ENCODE results near the gene KCTD1.

DNA sequence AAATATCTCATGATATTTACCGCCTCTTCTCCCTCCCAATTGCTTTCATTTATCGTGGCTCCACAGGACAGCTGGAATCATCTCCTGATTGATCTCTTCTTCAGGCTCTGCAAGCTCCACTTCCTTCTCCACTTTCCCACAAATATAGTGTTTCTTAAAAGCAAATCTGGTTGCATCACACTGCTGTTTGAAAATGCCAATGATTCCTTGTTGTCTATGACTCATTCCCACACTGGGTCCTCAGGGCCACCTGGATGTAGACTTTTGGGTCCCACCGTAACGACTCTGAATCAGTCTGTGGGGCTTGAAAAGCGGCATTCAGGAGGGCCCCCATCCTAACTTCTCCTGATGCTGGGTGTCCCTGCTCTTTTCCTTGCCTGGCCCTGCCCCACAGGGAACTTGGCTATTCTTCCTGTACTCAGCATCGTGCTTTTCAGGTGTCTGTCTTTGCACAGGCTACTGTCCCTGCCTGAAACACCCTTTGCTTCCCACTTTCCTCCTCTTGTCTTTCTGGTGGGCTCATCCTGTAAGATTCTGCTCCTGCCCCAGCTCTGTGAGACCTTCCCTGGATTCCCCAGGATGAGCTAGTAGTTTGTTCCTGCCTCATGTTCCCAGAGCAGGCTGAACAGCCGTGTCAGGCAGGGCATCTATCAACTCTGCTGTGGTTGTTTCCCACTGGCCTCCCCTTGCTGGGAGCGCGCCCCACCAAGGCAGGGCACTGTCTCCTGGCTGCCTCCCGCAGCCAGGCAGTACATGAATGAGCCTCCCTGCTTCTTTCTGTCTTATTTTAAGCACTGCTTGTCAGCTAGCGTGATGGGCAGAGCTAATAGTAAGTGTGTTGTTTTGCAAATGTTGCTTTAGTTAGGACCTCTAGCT is 111.9 kb downstream of the KCTD1 start:
- TF ChIP-seq, protein P1, sequence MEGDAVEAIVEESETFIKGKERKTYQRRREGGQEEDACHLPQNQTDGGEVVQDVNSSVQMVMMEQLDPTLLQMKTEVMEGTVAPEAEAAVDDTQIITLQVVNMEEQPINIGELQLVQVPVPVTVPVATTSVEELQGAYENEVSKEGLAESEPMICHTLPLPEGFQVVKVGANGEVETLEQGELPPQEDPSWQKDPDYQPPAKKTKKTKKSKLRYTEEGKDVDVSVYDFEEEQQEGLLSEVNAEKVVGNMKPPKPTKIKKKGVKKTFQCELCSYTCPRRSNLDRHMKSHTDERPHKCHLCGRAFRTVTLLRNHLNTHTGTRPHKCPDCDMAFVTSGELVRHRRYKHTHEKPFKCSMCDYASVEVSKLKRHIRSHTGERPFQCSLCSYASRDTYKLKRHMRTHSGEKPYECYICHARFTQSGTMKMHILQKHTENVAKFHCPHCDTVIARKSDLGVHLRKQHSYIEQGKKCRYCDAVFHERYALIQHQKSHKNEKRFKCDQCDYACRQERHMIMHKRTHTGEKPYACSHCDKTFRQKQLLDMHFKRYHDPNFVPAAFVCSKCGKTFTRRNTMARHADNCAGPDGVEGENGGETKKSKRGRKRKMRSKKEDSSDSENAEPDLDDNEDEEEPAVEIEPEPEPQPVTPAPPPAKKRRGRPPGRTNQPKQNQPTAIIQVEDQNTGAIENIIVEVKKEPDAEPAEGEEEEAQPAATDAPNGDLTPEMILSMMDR (IDR thresholded peaks at IDR 0.05; ENCODE audit: low read depth, low read length) = no peak
- TF ChIP-seq EZH2phosphoT487 (IDR thresholded peaks at IDR 0.05; ENCODE audit: low read depth) = no peak
